ENCODE results near the gene MIDN.
"Not testable (repeated sequence)": the region's sequence is repeated elsewhere in the genome, so short reads cannot be mapped to it uniquely, and the experiment has no call there.

MIDN gene

DNA sequence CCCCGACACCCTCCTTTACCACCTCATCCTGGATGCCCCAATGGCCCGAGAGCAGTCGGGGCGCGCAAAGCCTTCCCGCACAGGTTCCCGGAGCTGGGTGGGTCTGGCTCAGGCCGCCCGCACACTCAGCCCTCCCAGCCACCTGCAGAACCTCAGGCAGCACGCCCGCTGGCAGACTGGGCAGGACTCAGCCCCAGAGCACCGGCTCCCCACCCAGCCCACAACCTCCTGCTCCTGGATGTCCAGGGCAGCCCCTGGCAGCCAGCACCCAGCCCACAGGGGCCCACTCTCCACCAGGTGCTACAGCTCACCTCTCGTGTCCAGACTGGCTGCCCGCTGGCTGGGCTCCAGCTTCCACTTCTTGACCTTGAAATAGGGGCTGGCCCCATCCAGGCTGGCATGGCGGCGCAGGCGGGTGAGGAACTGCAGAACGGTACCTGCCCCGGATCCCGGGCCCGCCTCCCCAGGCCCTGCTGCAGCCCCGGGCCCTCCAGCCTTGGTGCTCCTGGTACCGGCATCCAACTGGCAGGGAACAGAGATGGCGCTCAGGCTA is 15.2 kb upstream of the MIDN start:
- DNase-seq: no peak

DNA sequence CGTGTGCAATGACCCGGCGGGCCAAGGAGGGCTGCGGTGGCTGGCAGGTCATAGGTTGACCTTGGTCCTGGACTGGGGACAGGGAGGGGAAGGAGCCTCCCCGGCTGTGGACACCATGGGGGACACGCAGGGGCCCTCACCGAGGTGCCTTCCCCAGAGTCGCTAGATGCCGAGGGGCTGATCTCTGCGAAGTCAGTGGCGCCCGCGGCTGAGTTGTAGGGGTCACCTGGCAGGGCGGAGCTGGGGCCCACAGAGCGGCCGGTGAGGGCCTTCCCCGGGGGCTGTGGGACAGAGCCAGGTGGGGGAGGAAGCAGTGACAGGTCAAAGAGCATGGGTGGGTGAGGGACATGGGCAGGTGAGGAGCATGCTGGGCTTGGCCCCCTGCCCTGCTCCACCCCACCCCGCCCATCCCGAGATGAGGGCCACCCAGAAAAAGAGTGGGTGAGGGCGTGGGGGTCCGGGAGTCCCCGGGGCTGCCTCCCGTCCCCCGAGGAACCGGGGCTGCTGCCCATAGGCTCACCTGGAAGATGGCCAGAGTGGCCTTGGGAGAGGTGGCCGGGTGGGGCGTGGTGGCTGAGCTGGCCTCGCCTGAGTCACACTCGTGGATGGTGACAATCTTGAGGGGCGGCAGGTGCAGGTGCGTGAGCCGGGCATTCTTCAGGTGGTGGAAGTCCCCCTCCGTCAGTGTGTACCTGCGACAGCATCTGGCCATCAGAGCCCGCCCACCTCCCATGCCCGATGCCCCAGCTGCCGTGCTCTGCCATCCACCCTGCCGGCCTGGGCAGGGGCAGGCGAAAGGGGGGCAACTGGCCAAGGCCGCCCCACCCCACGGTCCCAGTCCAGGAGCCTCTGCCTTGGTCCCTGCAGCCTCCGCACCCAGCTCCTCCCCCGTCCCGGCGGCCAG is 14.1 kb upstream of the MIDN start:
- DNase-seq: no peak

DNA sequence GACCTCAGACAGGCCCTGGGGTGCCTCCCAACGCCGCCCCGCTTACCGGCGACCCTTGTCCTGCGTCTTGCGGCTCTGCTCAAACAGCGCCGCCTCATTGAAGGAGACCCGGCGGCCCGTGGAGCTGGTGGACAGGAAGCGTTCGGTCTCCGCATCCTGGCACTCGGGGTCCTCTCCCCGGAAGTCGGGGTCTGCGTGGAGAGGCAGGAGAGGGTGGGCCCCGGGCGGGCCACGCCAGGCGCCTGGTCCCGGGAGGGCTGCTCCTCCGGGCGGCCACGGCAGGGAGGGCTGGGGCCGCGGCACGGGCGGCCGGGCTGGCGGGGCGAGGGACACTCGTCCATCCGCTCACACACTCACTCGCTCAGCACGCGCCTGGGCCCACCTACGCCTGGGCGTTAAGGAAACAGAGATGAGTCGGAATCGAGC is 13.4 kb upstream of the MIDN start:
- no peak for DNase-seq

DNA sequence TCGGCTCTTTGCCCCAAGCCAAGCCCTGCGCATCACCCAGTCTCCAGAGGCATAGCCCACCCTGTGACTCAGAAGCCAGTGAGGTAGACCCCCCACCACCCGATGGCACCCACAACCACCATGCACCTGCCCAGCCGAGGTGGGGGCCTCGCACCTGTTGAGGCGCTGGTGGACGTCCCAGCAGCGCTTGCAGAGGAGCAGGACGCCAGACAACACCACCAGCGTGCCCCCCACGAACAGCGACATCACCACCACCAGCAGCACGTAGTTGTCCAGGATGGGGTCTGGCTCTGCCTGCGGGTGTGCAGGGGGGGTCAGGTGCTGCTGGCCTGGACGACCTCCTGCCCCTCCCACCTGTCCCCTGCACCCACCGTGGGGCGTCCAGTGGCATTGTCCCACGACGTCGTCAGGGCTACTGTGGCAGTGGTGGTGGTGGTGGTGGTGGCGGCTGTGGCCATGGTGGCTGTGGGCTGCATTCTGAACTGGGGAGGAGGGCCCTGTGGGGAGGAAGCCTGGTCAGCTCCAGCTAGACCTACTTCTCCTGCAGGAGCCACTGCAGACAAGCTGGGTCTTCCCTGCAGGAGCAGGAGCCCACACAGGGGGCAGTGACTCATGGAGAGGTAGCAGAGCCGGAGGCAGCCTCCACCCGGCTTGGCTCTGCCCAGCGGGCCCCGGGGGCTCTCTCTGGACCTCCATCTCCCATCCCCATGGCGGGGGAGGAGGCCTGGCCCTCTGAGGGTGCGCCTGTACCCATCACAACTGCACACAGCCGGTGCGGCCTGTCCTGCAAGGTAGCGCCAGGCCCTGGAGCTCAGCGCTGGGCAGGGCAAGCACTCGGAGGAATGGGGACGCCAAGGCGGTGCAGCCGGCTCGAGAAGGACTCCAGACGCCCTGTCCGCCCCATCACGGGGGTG is 12.5 kb upstream of the MIDN start:
- DNase-seq: no peak

DNA sequence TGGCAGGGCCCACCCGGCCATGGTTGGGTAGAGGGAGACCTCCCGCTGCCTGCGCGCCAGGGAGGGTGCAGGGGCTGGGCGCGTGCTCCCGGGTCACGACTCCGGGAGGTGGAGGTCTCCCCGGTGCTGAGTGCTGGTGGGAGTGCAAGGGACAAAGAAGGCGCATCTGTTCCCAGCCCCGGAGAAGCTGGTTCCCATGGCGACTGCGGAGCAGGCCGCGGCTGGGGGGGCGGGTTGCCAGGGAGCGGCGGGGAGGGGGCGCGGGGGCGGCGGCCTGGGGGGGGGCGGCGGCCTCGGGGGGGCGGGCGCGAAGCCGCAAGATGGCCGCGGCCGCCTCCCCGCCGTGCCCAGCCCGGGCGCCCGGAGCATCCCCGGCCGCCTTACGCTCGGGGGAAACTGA is 11.8 kb upstream of the MIDN start:
- no peak for DNase-seq

DNA sequence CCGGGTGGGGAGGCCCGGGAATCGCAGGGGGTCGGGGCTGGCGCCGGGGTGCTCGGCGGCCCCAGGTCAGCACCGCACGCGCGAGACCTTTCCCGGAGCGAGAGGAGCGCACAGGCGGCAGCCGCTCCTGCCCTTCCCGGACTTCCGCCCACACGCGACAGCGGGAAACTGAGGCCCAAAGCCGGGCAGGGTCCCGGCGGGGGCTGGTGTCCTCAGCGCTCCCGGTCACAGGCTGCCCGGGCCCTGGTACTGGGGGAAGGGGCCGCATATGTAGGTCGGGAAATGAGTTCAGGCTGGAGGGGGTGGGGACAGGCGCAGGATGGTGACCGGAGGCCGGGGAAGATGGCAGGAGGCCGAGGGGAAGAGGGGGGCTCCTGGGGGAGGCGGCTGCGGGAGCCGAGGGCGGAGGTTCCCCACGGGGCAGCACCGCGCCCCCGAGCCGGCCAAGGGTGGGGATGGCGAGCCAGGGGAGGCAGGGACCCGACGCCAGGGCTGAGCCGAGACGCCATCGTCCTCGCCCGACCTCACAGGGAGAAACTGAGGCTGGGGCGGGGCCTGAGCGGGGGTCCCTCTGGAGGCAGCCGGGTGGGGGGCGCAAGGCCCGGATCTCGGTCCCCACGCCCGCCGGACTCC is 11.2 kb upstream of the MIDN start:
- no peak for DNase-seq

DNA sequence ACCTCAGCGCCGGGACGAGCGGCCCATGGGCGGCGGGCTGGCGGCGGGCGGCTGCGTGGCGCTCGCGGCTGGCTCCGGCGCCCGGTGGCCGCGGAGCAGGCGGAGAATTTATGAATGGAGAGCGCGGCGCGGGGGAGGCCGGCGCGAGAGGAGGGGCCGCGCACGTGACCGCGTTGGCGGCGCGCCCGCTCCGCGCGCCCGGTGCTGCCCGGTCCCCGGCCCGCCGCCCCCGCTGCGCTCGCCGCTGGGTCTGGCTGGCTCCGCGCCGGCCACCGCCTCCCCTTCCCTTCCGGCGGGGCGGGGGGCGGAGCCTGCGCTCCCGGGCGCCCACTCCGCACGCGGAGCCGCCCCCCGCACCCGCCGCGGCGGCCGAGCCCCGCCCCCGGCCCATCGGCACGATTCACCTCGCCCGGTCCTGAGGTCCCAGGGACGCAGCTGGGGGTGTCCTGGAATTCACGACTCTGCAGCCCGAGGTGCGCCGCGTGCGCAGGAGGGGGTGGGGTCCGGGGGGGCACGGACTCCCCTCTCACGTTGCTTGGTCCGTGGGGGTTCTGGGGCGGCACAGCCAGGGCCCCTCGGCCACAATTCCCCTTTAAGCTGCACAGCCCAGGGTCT is 10.5 kb upstream of the MIDN start, which contains the start of gene CBARP:
Gene CBARP (minus strand): TSS at position 252 of the 615 bp plus-strand sequence. CDS start 1,905 bp downstream, outside the sequence.
- no peak for DNase-seq

DNA sequence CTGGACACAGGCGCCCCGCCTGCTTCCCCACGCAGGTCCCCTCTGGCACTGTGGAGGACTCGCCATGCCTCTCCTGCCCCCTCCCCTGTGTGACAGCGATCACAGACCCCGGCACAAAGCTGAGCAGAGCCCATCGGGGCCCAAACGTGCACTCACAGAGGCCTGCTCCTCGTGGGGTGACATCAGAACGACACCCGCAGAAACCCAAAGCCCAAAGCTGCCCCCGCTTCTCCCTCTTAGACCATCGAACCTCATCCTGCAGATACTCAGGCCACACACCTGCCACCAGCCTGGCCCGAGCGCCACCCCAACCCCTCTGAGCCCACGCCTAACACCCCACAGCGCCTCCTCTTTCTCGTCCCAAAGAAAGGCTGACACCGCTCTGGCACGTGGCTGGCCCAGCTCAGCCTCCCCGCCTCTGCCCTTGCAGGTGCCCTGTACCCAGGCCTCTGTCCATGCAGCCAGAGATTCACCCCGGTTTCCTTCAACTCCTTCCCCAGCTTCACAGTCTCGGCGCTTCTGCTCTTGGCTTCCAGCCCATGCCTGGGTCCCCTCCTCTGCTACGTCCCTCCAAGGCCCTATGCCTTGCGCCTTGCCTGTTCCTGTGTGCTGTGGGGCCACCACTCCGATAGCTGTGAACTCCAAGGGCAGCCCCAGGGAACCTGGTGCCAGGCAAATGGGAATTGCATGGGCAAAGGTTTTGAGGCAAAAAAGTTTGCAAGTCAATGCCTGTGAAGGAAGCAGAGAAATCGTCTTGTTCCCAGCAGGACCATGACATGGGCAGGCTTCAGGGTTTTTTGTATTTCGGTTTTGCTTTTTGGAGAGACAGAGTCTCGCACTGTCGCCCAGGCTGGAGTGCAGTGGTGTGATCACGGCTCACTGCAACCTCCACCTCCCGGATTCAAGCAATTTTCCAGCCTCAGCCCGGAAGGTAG is 9.7 kb upstream of the MIDN start:
- no peak for DNase-seq

DNA sequence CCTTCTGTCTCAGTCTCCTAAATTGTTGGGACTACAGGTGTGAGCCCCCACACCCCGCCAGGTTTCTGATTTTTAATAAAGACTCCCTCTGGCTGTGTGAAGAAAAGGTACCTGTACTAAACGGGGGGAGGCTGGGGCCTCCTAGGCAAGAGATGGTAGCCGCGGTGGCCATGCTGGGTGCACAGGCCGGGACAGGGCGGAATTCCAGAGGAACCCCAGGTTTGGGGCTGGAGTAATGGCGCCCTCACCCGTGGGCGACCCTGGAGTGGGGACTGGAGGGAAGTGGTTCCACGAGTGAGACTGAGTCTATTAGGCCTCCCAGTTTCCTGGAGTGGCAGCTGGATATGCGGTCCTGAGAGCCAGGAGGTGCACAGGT is 9.0 kb upstream of the MIDN start:
- DNase-seq: no peak

DNA sequence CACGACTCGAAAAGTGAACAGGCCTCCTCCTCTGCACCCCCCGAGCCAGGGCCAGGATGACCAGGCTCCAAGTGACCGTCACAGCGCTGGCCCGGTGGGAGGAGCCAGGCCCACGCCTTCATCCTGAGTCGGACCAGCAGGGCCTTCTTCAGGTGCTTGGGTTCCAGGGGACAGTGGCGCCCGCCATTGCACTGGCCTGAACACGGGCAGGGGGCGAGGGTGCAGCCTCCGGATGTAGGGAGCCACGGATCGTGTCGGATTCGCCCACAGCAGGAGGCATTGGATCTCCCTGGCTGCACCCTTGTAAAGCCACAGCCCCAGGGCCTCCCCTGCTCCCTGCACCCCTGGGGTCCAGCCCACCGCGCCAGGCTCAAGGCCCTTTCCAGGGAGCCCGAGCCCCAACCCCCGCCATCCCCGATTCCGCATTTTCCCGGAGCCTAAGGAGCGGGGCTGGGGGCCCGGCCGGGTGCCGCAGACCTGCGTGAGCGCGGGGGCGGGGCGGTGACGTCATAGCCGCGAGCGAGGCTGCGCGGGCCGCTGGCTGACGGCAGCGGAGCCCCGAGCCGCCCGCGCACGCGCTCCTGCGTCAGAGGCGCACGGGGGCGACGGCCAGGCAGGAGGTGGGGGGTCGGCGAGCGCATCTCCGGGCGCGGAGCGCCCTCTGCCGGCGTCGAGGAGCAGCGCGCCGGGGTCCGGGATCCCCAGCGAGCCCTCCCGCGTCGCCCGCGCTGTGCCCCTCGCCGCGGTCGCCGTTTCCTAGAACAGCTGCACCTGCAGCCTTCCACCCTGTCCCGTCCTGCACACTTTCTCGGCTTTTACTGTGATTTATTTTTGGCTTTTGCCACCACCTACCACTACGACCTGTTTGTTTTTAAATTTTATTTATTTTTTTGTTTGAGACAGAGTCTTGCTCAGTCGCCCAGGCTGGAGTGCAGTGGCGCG is 8.3 kb upstream of the MIDN start:
- peak; percentile 81 for DNase-seq

DNA sequence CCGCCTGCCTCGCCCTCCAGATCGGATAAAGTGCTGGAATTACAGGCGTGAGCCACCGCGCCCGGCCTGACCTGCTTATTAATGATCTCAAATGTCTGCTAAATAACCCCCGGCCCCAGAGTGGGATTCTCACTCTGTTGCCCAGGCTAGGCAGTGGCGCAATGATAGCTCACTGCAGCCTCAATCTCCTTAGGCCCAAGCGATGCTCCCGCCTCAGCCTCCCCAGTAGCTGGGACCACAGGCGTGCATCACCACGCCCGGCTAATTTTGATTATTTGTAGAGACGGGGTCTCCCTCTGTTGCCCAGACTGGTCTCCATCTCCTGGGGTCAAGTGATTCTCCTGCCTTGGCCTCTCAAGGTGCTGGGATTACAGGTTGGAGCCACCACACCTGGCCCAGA is 7.5 kb upstream of the MIDN start:
- DNase-seq: no peak

DNA sequence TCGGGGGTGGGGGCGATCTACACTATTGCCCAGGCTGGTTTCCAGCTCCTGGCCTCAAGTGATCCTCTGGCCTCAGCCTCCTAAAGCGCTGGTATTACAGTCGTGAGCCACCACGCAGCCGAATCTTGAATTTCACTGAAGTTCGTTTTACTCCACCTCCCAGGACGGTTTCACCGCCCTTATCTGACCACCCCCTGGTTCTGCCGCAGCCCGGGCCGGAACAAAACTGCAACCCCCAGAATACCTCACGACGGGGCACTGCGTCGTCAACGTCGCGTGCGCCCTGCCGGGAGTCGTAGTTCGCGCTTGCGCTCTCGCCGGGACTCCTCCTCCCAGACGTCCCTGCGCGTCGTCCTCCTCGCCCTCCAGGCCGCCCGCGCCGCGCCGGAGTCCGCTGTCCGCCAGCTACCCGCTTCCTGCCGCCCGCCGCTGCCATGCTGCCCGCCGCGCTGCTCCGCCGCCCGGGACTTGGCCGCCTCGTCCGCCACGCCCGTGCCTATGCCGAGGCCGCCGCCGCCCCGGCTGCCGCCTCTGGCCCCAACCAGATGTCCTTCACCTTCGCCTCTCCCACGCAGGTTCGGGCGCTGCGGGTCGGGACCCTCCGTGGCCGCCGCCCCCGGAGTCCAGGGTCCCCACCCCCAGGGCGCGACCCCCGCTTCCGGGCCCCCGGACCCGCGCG is 6.8 kb upstream of the MIDN start, which contains the start of gene ATP5F1D:
Gene ATP5F1D (plus strand): TSS at position 335 of the 679 bp plus-strand sequence. CDS start 100 bp downstream, at position 435.
- DNase-seq: peak; percentile 89

DNA sequence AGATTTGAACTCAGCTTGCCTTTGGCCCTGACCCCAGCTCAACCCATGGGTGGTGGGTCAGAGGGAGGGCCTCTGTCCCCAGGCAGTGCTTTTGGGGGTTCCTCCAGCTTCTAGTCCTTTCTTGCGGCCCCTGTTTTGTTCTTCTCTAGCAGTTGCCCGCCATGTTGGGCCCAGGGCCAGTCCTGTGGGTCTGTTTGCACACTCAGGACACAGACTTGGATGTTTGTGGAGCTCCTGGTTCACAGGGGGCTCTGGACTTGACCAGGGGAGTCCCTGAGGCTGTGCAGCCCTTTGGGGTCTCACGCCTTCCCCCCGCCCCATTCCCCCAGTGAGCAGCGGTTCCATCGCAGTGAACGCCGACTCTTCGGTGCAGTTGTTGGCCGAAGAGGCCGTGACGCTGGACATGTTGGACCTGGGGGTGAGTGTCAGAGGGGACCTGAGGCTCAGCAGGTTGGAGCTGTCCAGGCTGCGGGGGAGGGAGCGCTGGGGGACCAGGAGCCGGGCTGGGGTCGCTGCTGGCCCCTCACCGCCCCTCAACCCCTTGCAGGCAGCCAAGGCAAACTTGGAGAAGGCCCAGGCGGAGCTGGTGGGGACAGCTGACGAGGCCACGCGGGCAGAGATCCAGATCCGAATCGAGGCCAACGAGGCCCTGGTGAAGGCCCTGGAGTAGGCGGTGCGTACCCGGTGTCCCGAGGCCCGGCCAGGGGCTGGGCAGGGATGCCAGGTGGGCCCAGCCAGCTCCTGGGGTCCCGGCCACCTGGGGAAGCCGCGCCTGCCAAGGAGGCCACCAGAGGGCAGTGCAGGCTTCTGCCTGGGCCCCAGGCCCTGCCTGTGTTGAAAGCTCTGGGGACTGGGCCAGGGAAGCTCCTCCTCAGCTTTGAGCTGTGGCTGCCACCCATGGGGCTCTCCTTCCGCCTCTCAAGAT is 4.4 kb upstream of the MIDN start:
- DNase-seq: peak; percentile 79

DNA sequence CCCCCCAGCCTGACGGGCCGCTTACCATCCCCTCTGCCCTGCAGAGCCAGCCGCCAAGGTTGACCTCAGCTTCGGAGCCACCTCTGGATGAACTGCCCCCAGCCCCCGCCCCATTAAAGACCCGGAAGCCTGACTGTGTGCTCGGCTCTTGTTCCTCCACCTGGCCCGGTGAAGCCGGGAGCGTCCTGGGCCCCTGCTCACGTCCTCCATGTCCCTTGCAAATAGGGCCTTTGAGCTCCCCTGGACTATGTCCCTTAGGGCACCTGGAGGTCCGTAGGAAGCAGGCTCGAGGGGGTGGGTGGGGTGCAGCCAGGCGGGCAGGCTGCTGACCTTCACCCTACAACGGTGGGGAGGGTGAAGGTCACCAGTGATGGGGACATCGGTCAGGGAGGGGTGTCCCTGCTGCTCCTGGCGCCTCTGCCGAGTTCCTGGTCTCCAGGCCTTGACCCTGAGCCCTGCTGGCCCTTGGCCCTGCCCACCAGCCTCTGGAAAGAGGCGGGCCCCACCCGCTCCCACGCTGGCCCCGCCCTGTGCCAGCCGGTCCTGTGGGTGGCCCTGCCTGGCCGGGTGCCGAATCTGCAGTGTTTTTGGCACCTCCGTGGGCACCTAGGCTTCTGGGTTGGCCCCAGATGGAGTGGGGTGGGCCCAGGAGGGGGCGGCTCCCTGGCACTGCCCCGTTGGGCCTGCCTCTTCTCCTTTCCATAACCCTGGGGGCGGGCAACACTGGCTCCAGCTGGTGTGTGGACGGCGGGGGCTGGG is 3.5 kb upstream of the MIDN start:
- no peak for DNase-seq

DNA sequence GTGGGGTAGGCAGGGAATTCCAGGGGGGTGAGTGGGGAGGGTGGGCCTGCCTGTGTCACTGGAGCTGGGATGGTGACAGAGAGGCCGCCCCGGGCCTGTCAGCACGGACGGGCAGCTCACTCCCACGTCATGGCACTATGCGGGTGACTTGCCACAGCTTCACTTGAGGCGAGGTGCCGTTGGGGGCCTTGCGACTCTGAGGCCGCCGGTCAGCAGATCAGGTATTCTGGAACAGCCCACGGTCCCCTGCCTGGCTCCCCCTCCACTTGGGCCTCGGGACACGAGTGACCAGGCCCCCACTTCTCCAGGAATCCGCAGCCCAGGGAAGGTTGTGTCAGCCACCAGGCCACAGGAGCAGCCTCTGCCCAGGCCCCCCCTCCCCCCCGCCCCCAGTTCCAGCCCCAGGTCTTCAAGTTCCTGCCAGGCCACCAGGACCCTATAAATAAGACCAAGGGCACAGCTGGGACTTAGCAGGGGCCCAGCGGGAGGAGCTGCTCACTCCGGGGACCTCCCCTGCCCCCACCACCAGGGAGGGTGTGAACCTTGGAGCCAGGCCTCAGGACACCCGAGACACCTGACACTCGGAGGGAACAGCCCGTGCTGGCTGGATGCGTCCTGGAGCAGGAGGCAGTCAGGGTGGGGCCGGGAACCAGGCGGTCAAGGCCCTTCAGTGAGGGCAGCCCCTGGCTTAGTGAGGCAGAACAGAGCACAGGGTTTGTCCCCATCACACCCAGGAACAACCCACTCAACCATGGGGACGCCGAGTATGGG is 2.7 kb upstream of the MIDN start:
- DNase-seq: no peak

DNA sequence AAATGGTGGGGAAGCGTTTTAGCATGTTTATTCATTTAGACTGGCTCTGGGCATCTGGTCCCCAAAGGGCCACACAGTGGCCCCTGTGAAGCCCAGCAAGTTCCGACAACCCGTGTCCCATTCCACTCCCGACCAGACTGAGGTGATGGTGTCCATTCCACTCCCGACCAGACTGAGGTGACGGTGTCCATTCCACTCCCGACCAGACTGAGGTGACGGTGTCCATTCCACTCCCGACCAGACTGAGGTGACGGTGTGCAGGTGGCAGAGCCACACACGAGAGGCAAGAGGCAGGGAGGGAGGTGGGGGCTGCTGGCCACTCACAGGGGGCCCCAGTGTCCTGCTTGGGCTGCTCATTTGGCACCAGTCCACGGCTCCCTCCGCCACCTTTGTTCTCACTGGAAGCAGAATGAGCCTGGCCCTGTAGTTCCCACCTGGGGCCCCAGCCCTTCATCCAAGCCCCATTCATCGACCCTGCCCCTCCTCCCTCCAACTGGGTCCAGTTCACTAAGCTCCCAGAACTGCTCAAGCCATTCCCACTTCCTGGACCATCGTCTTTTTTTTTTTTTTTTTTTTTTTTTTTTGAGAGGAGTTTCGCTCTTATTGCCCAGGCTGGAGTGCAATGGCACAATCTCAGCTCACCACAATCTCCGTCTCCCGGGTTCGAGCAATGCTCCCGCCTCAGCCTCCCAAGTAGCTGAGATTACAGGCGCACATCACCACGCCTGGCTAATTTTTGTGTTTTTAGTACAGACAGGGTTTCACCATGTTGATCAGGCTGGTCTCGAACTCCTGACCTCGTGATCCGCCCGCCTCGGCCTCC is 1.9 kb upstream of the MIDN start:
- DNase-seq: not testable (repeated sequence)

Measured in CD4-positive, alpha-beta T cell treated with Interleukin-4 for 4 hours (primary cell).